Panc1 (cell line): ENCODE results near the gene ARHGAP25. TPM values are rescaled to one million over a fixed set of nuclear protein-coding genes. Genes with fewer than 3 reads are reported as not detected.

Experiments used
- ATAC-seq: fragments of 200-7000 bp; cut with Tn5 transposase; 2 replicates; pipeline ENCODE4 v1.9.1; 2020; ENCODE audit warnings: mild to moderate bottlenecking, moderate library complexity
- BruUV-seq: library from RNA; stranded (reverse); fragments of 400-500 nt; replicated peaks from 2 replicates; lab custom pipeline; 2021; lab: Mats Ljungman, UMichigan
- CTCF ChIA-PET: fragments of 300-600 bp; sonication (Branson Sonifier 250); formaldehyde crosslinking; loops from one replicate; lab custom pipeline; 2022; ENCODE audit warnings: antibody characterized with exemption; lab: Charles Lee
- POLR2A ChIA-PET: fragments of 300-600 bp; sonication (Branson Sonifier 250); formaldehyde crosslinking; loops from one replicate; lab custom pipeline; 2022; ENCODE audit warnings: antibody characterized with exemption; lab: Charles Lee
- DNase-seq: peaks from one replicate; pipeline ENCODE4 v3.0.0-alpha.2; 2010; ENCODE audit warnings: low read depth, low spot score
- H3K27ac ChIP-seq: 2 replicates; pipeline ENCODE4 v1.5.1; 2011; ENCODE audit warnings: mild to moderate bottlenecking, low read length, inconsistent platforms
- H3K27me3 ChIP-seq: fragments of 200-500 bp; sonication (Bioruptor generic); 2 replicates; pipeline ENCODE4 v1.6.0; 2014; ENCODE audit warnings: low read length, inconsistent platforms; ENCODE audit not compliant: control insufficient read depth, insufficient read depth
- H3K36me3 ChIP-seq: fragments of 200-500 bp; sonication (Bioruptor generic); 2 replicates; pipeline ENCODE4 v1.5.1; 2014; ENCODE audit warnings: inconsistent platforms, mild to moderate bottlenecking, low read length, moderate library complexity; ENCODE audit not compliant: control insufficient read depth, insufficient read depth
- H3K4me1 ChIP-seq: 2 replicates; pipeline ENCODE4 v1.5.1; 2011; ENCODE audit warnings: inconsistent platforms, mild to moderate bottlenecking, low read length, moderate library complexity; ENCODE audit not compliant: control insufficient read depth, insufficient read depth
- H3K4me3 ChIP-seq, 2 experiments: 2 replicates each; pipeline ENCODE4 v1.5.1; 2011 to 2012; ENCODE audit warnings: low read depth in 2 of 2, low read length in 2 of 2, mild to moderate bottlenecking in 2 of 2, inconsistent platforms in 1 of 2, moderate library complexity in 1 of 2
- H3K9me3 ChIP-seq: fragments of 200-500 bp; sonication (Bioruptor generic); 2 replicates; pipeline ENCODE4 v1.5.1; 2014; ENCODE audit warnings: low read depth, mild to moderate bottlenecking, inconsistent platforms, low read length, moderate library complexity; ENCODE audit not compliant: control insufficient read depth, insufficient read depth
- CTCF ChIP-seq: fragments of 450-650 bp; IDR thresholded peaks from 2 replicates; pipeline ENCODE4 v1.5.1; 2017; ENCODE audit warnings: mild to moderate bottlenecking
- POLR2AphosphoS5 ChIP-seq: IDR thresholded peaks from 2 replicates; pipeline ENCODE4 v1.6.1; 2012; ENCODE audit warnings: mild to moderate bottlenecking, low read depth, low read length, moderate library complexity
- REST ChIP-seq, 2 experiments: IDR thresholded peaks; 2 replicates each; pipeline ENCODE4 v1.6.1; 2011 to 2012; ENCODE audit warnings: low read depth in 2 of 2, control low read depth in 1 of 2, low read length in 1 of 2, mild to moderate bottlenecking in 1 of 2, moderate library complexity in 1 of 2; ENCODE audit not compliant: insufficient read depth in 1 of 2
- SIN3A ChIP-seq: IDR thresholded peaks from 2 replicates; pipeline ENCODE4 v1.6.1; 2012; ENCODE audit warnings: low read depth, mild to moderate bottlenecking, low read length, moderate library complexity, borderline replicate concordance; ENCODE audit not compliant: insufficient read depth
- TCF7L2 ChIP-seq: IDR thresholded peaks from 2 replicates; pipeline ENCODE4 v1.6.1; 2011; ENCODE audit warnings: mild to moderate bottlenecking, low read depth, low read length, inconsistent platforms
- in situ Hi-C: cut with HindIII; loops from 2 replicates; pipeline ENCODE4 v1.10.0; 2016; ENCODE audit warnings: low sequenced_read_pairs, low pct_unique_long_range_greater_than_20kb
- intact Hi-C: fragments of 100-400 bp; cut with micrococcal nuclease; formaldehyde crosslinking; loops from one replicate; pipeline ENCODE4 v1.10.0; 2022; ENCODE audit not compliant: unreplicated experiment
- total RNA-seq: library from RNA; stranded (reverse); gene quantifications from one replicate; pipeline ENCODE4 v1.2.1, GENCODE V29; 2021; ENCODE audit not compliant: unreplicated experiment

The ARHGAP25 gene
- total RNA-seq, 1 experiment from 2014 or later = 0.49 TPM

GRCh38 chr2:68771211-68771751, 36.7 kb downstream of the ARHGAP25 start:
- no peaks in the 10 kb centered on the region for H3K36me3 ChIP-seq
- DNase-seq = no peak
- POLR2A ChIA-PET = no interaction called here
- CTCF ChIA-PET = no interaction called here
- in situ Hi-C loops = no loop called here
- H3K27me3 ChIP-seq = no peaks in the 10 kb centered on the region; the same call in 1 of the 2 replicates
- H3K27ac ChIP-seq = no peak overlapping the region
- no TSS peak for BruUV-seq
- H3K4me3 ChIP-seq = no peak overlapping the region
- no peaks in the 10 kb centered on the region for H3K4me1 ChIP-seq
- TF ChIP-seq REST (IDR thresholded peaks at IDR 0.05; ENCODE audit: insufficient read depth in 1 of 2, low read depth in 2 of 2, low read length in 1 of 2) = no peak
- TF ChIP-seq SIN3A = no peak
- no peak for TF ChIP-seq TCF7L2
- TF ChIP-seq POLR2AphosphoS5 = no peak
- TF ChIP-seq CTCF = no peak
- no peaks in the 10 kb centered on the region for H3K9me3 ChIP-seq
- no peak for ATAC-seq
- intact Hi-C loops = no loop called here

- Histone ChIP-seq H3K27ac (no peak overlapping the region), H3K4me3 (no peak overlapping the region), H3K9me3 (no peaks in the 10 kb centered on the region), H3K27me3 (no peaks in the 10 kb centered on the region; the same call in 1 of the 2 replicates), H3K4me1 (no peaks in the 10 kb centered on the region), H3K36me3 (no peaks in the 10 kb centered on the region)
- CTCF ChIA-PET = no interaction called here
- DNase-seq (no peak), ATAC-seq (no peak)
- TF ChIP-seq SIN3A (no peak), TCF7L2 (no peak), REST (IDR thresholded peaks at IDR 0.05; ENCODE audit: insufficient read depth in 1 of 2, low read depth in 2 of 2, low read length in 1 of 2) (no peak), CTCF (no peak), POLR2AphosphoS5 (no peak)
- POLR2A ChIA-PET = no interaction called here
- intact Hi-C loops (no loop called here), in situ Hi-C loops (no loop called here)
- no TSS peak for BruUV-seq
Observed at GRCh38 chr2:68772109-68772508, 37.5 kb downstream of the ARHGAP25 start.
